HG03575 (cell line): ENCODE results near the gene PLG.
"Not testable (repeated sequence)": the region's sequence is repeated elsewhere in the genome, so short reads cannot be mapped to it uniquely, and the experiment has no call there.

Source experiments
- ATAC-seq: cut with Tn5 transposase; IDR thresholded peaks from one replicate; pipeline ENCODE4 v1.9.1; 2021; ENCODE audit not compliant: unreplicated experiment, insufficient number of reproducible peaks, low FRiP score; ENCODE audit errors: extremely low read depth

PLG gene

DNA sequence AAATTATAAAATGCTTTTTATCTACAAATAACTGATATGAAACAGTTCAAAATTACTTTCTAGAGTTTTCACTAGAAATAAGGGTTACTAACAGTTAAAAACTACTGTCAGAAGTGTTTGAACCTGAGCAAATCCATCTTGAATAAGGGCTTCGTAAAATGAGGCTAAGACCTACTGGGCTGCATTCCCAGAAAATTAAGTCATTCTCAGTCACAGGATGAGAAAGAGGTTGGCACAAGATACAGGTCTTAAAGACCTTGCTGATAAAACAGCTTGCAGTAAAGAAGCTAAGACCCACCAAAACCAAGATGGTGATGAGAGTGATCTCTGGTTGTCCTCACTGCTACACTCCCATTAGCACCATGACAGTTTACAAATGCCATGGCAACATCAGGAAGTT lies 93.7 kb downstream of the PLG start:
- no peak for ATAC-seq

DNA sequence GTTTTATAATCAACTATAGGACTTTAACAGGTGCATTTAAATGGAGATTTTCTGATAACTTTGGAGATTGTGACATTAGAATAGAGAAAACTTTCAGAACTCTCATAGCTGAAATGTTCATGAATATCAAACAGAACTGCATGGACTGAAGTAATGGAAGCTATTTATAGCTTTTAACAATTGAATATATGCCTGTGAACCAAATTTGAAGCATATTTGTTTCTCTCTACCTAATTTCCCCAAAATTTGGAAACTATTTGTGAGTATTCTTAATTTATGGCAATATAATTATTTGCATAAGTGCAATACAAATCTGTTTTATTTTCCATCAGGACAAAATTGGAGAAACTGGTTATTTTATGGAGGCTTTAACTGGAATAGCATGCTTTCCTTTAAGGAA lies 96.6 kb downstream of the PLG start:
- no peak for ATAC-seq

DNA sequence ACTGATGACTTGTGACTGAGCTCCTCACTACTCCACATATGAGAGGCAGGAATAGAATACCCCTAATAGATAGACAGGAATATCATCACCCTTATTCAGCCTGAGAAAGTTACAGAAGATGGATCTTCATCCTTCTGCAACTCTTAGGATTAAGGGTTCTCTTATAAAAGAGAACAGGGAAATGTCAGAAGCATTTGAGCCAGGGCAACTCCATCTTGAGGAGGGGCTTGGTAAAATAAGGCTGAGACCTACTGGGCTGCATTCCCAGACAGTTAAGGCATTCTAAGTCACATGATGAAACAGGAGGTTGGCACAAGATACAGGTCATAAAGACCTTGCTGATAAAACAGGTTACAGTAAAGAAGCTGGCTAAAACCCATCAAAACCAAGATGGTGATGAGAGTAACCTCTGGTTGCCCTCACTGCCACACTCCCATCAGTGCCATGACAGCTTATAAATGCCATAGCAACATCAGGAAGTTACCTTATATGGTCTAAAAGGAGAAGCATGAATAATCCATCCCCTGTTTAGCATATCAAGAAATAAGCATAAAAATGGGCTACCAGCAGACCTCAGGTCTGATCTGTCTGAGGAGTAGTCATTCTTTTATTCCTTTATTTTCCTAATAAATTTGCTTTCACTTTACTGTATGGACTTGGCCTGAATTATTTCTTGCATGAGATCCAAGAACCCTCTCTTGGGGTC lies 97.9 kb downstream of the PLG start:
- no peak for ATAC-seq

DNA sequence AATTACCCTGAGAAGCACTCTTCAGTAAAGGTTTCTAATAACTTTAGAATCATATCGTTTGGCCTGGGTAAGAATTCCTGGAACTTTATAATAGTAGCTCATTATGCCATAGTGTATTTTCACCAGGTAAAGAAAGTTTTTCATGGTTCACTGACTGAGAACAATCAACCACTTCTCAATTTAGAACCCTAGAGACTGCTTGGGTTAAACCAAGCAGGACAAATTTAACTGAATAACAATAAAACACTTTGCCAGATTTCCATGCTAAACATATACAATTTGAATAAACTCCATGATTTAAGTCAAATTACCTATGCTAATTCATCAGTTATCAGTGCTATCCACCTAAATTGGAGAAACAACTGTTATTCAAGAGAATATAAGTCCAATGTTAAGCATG lies 99.4 kb downstream of the PLG start:
- no peak for ATAC-seq

DNA sequence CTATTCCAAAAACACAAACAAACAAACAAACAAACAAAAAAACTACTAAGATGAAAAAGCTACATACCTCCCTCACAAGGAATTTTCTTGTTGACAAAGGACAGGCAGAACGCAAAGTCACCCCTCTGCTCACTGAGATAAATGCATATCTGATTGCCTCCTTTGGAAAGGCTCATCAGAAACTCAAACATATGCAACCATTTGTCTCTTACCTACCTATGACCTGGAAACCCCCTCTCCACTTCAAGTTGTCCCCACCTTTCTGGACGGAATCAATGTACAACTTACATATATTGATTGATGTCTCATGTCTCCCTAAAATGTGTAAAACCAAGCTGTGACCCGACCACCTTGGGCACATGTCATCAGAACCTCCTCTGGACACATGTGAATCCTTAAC lies 100.0 kb downstream of the PLG start:
- ATAC-seq, result not testable (repeated sequence)
